Endothelial cell of umbilical vein (primary cell): ENCODE data around the gene FBXW7. TPM values are rescaled to one million over a fixed set of nuclear protein-coding genes. Genes with fewer than 3 reads are reported as not detected.

ENCODE experiments used
- BruUV-seq: library from RNA; stranded (reverse); fragments of 400-500 nt; replicated peaks from 2 replicates; lab custom pipeline; 2021; lab: Mats Ljungman, UMichigan
- CTCF ChIA-PET: fragments of 300-600, 350-600 bp; sonication (Branson Sonifier 250); formaldehyde crosslinking; loops from one replicate; lab custom pipeline; 2021; ENCODE audit warnings: antibody characterized with exemption, inconsistent platforms; lab: Charles Lee
- POLR2A ChIA-PET: fragments of 300-600, 350-600 bp; sonication (Branson Sonifier 250); formaldehyde crosslinking; loops from one replicate; lab custom pipeline; 2021; ENCODE audit warnings: antibody characterized with exemption, inconsistent platforms; lab: Charles Lee
- DNase-seq: peaks from one replicate; pipeline ENCODE4 v3.0.0-alpha.2; 2011; ENCODE audit warnings: low read depth, low spot score
- FAIRE-seq: peaks from 2 replicates; lab custom pipeline; 2011; peaks lifted over from hg19 to GRCh38; lab: Jason Lieb, UNC
- H2AFZ ChIP-seq: 2 replicates; pipeline ENCODE4 v1.6.0; 2012; ENCODE audit warnings: low read depth, low read length, control low read depth, inconsistent platforms
- H3K27ac ChIP-seq: 2 replicates; pipeline ENCODE4 v1.5.1; 2011; ENCODE audit warnings: low read depth, mild to moderate bottlenecking, control low read depth, low read length, moderate library complexity; ENCODE audit not compliant: insufficient read depth
- H3K27me3 ChIP-seq, 2 experiments: 2 replicates each; pipeline versions ENCODE4 v1.6.0 to v1.6.1; 2011; ENCODE audit warnings: low read length in 2 of 2, mixed read lengths in 1 of 2; ENCODE audit not compliant: control insufficient read depth in 2 of 2, insufficient read depth in 2 of 2
- H3K36me3 ChIP-seq, 2 experiments: 2 replicates in 1 of 2; 3 replicates in 1 of 2; pipeline ENCODE4 v1.5.1; 2011; ENCODE audit warnings: low read length in 2 of 2, mild to moderate bottlenecking in 1 of 2, moderate library complexity in 1 of 2; ENCODE audit not compliant: control insufficient read depth in 2 of 2, insufficient read depth in 2 of 2; ENCODE audit errors: extremely low read depth in 1 of 2
- H3K4me1 ChIP-seq: 3 replicates; pipeline ENCODE4 v1.5.1; 2011; ENCODE audit warnings: mild to moderate bottlenecking, low read length; ENCODE audit not compliant: control insufficient read depth, insufficient read depth; ENCODE audit errors: extremely low read depth
- H3K4me2 ChIP-seq: 2 replicates; pipeline ENCODE4 v1.6.1; 2011; ENCODE audit warnings: low read length, control low read depth, mixed read lengths; ENCODE audit not compliant: insufficient read depth
- H3K4me3 ChIP-seq, 3 experiments: fragments of 200-600 bp in 1 of 3; sonication (generic), shearing (Covaris generic) in 1 of 3; replicated peaks in 1 of 3; 2 replicates each; pipeline ENCODE4 v1.5.1; 2011 to 2016; ENCODE audit warnings: control low read depth in 3 of 3, low read length in 3 of 3, mild to moderate bottlenecking in 2 of 3, inconsistent platforms in 1 of 3, low read depth in 1 of 3, moderate library complexity in 1 of 3; ENCODE audit not compliant: insufficient read depth in 1 of 3
- H3K79me2 ChIP-seq: 2 replicates; pipeline ENCODE4 v1.6.0; 2012; ENCODE audit warnings: low read length, inconsistent platforms; ENCODE audit not compliant: control insufficient read depth, insufficient read depth
- H3K9ac ChIP-seq: replicated peaks from 2 replicates; pipeline ENCODE3; 2011; ENCODE audit warnings: low read length, control low read depth; ENCODE audit not compliant: insufficient read depth; ENCODE audit errors: extremely low read depth
- H3K9me1 ChIP-seq: replicated peaks from 3 replicates; pipeline ENCODE4 v1.6.0; 2011; ENCODE audit warnings: mild to moderate bottlenecking, low read length; ENCODE audit not compliant: control insufficient read depth, insufficient read depth; ENCODE audit errors: extremely low read depth
- H3K9me3 ChIP-seq: replicated peaks from 2 replicates; pipeline ENCODE4 v1.5.1; 2012; ENCODE audit warnings: low read length, inconsistent platforms; ENCODE audit not compliant: control insufficient read depth, insufficient read depth
- H4K20me1 ChIP-seq: replicated peaks from 2 replicates; pipeline ENCODE3; 2011; ENCODE audit warnings: mild to moderate bottlenecking, low read length; ENCODE audit not compliant: control insufficient read depth, insufficient read depth; ENCODE audit errors: extremely low read depth
- CTCF ChIP-seq, 2 donors: IDR thresholded peaks; 1 replicate in 1 of 2; 2 replicates in 1 of 2; pipeline ENCODE4 v1.5.1; 2011; ENCODE audit warnings: low read length in 2 of 2, mild to moderate bottlenecking in 2 of 2, moderate library complexity in 2 of 2, control low read depth in 1 of 2, inconsistent platforms in 1 of 2, low read depth in 1 of 2; ENCODE audit not compliant: insufficient read depth in 1 of 2; ENCODE audit errors: extremely low read depth in 1 of 2
- EZH2 ChIP-seq: IDR thresholded peaks from 2 replicates; pipeline ENCODE4 v1.6.1; 2012; ENCODE audit warnings: borderline replicate concordance, low read depth, mild to moderate bottlenecking, moderate library complexity, low read length, inconsistent platforms; ENCODE audit not compliant: severe bottlenecking
- FOS ChIP-seq: IDR thresholded peaks from 2 replicates; pipeline ENCODE4 v1.6.1; 2011; ENCODE audit warnings: mild to moderate bottlenecking, low read length, moderate library complexity, borderline replicate concordance; ENCODE audit not compliant: insufficient read depth
- GATA2 ChIP-seq: IDR thresholded peaks from 2 replicates; pipeline ENCODE4 v1.7.0; 2011; ENCODE audit warnings: low read depth, mild to moderate bottlenecking, moderate library complexity, mixed read lengths, low read length; ENCODE audit not compliant: insufficient read length, insufficient read depth
- JUN ChIP-seq: IDR thresholded peaks from 2 replicates; pipeline ENCODE4 v1.6.1; 2011; ENCODE audit warnings: borderline replicate concordance, low read depth; ENCODE audit not compliant: insufficient read length, insufficient read depth
- MYC ChIP-seq: IDR thresholded peaks from one replicate; pipeline ENCODE4 v1.6.1; 2011; ENCODE audit warnings: mild to moderate bottlenecking, low read depth, low read length
- POLR2A ChIP-seq: IDR thresholded peaks from 2 replicates; pipeline ENCODE4 v1.6.1; 2012; ENCODE audit warnings: low read depth, mild to moderate bottlenecking, control low read depth, low read length
- POLR2AphosphoS5 ChIP-seq: IDR thresholded peaks from 2 replicates; pipeline ENCODE4 v1.6.1; 2012; ENCODE audit warnings: low read depth, mild to moderate bottlenecking, control low read depth, low read length, moderate library complexity; ENCODE audit not compliant: insufficient read depth
- dilution Hi-C: fragments of 300-500 bp; cut with MboI; formaldehyde crosslinking; loops from one replicate; pipeline ENCODE4 v1.15.0; 2019; ENCODE audit warnings: low sequenced_read_pairs; ENCODE audit not compliant: extremely low pct_ligation_motif_present
- intact Hi-C: fragments of 100-400 bp; cut with micrococcal nuclease; formaldehyde crosslinking; loops from one replicate; pipeline ENCODE4 v1.10.0; 2022
- polyA plus RNA-seq, 4 experiments: library from polyadenylated mRNA; depleted of rRNA in 3 of 4; stranded (reverse) in 3 of 4; unstranded in 1 of 4; fragments of >200 nt; gene quantifications; 2 replicates each; pipeline versions ENCODE4 v1.2.1 to v1.2.3, GENCODE V29; 2011 to 2012; ENCODE audit warnings: missing spikeins in 1 of 4
- total RNA-seq: library from RNA; stranded (reverse); gene quantifications from 2 replicates; pipeline ENCODE4 v1.2.3, GENCODE V29; 2021
- TF ChIP-seq, protein P1 (sequence below): IDR thresholded peaks from 2 replicates; pipeline ENCODE4 v1.6.1; 2011; ENCODE audit not compliant: insufficient read depth, insufficient read length

Gene FBXW7
- total and polyA plus RNA-seq, 2 donors (not counting 3 experiments of a cell fraction or from before 2014, with no cell fraction given), result 7.0 to 28.1 TPM

- intact Hi-C loops, result no loop called here
- CTCF ChIA-PET, result interaction anchor here (1.0 to 2.9 kb wide), 3 partner anchors 9 to 38 kb away, joined by 5 to 21 read pairs (median 15); no protein-coding TSS in a partner anchor
Measured at GRCh38 chr4:152463562-152463961, 72.3 kb downstream of the FBXW7 start.

More at GRCh38 chr4:152463562-152463961, 72.3 kb downstream of the FBXW7 start:
- DNase-seq (no peak), FAIRE-seq (no peak)
- no peak for TF ChIP-seq GATA2
- no peak for TF ChIP-seq POLR2AphosphoS5
- TF ChIP-seq EZH2, result no peak
- TF ChIP-seq CTCF (IDR thresholded peaks at IDR 0.05; ENCODE audit: extremely low read depth in 1 of 2, insufficient read depth in 1 of 2, low read depth in 1 of 2, low read length in 2 of 2), result no peak
- TF ChIP-seq FOS, result no peak
- no peak for TF ChIP-seq MYC
- TF ChIP-seq, protein P1, sequence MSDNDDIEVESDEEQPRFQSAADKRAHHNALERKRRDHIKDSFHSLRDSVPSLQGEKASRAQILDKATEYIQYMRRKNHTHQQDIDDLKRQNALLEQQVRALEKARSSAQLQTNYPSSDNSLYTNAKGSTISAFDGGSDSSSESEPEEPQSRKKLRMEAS, result no peak
- TF ChIP-seq POLR2A, result no peak
- no peak for TF ChIP-seq JUN
- POLR2A ChIA-PET, result no interaction called here
- no peak overlapping the region for H3K9ac ChIP-seq
- no peak overlapping the region for H3K4me3 ChIP-seq
- peaks cover 11% of the 10 kb centered on the region for H3K4me1 ChIP-seq
- peaks cover 33% of the 10 kb centered on the region for H3K79me2 ChIP-seq
- H3K9me1 ChIP-seq, result no peaks in the 10 kb centered on the region
- dilution Hi-C loops, result no loop called here
- no peak overlapping the region for H3K4me2 ChIP-seq
- H2AFZ ChIP-seq, result no peak overlapping the region
- H4K20me1 ChIP-seq, result peaks cover 6% of the 10 kb centered on the region
- BruUV-seq, result no TSS peak
- H3K27me3 ChIP-seq, result no peaks in the 10 kb centered on the region
- no peaks in the 10 kb centered on the region for H3K36me3 ChIP-seq
- H3K9me3 ChIP-seq, result no peaks in the 10 kb centered on the region
- no peak overlapping the region for H3K27ac ChIP-seq
